CD4-positive, alpha-beta memory T cell (primary cell): ENCODE data around the gene HTATIP2. TPM values are rescaled to one million over a fixed set of nuclear protein-coding genes. Genes with fewer than 3 reads are reported as not detected.

ENCODE experiments used
- CTCF ChIA-PET: fragments of 350-600 bp; sonication (Branson Sonifier 250); formaldehyde crosslinking; loops from one replicate; lab custom pipeline; 2021; ENCODE audit warnings: inconsistent platforms; ENCODE audit not compliant: partially characterized antibody; lab: Charles Lee
- POLR2A ChIA-PET: fragments of 350-600 bp; sonication (Branson Sonifier 250); formaldehyde crosslinking; loops from one replicate; lab custom pipeline; 2021; ENCODE audit not compliant: partially characterized antibody; lab: Charles Lee
- DNase-seq, 5 donors: peaks; one replicate each; pipeline versions ENCODE4 v3.0.0 to v3.0.0-alpha.2; 2020 to 2022; ENCODE audit warnings: mixed read lengths in 1 of 5
- H3K27ac ChIP-seq: one replicate; pipeline ENCODE4 v1.7.0; 2013; ENCODE audit warnings: low read depth, low read length
- H3K27me3 ChIP-seq: 2 replicates; pipeline ENCODE4 v1.7.0; 2013; ENCODE audit warnings: mild to moderate bottlenecking, low read length, moderate library complexity; ENCODE audit not compliant: insufficient read depth
- H3K36me3 ChIP-seq: 2 replicates; pipeline ENCODE4 v1.7.0; 2013; ENCODE audit warnings: mild to moderate bottlenecking, low read length, moderate library complexity; ENCODE audit not compliant: insufficient read depth
- H3K4me1 ChIP-seq: 2 replicates; pipeline ENCODE4 v1.7.0; 2013; ENCODE audit warnings: mild to moderate bottlenecking, low read length, moderate library complexity; ENCODE audit not compliant: insufficient read depth
- H3K4me3 ChIP-seq, 2 donors: one replicate each; pipeline ENCODE4 v1.7.0; 2013; ENCODE audit warnings: low read length in 2 of 2, mild to moderate bottlenecking in 1 of 2
- H3K9me3 ChIP-seq, 2 donors: one replicate each; pipeline ENCODE4 v1.7.0; 2013; ENCODE audit warnings: low read length in 2 of 2, control low read depth in 1 of 2; ENCODE audit not compliant: control insufficient read depth in 1 of 2
- H3K27ac Mint-ChIP-seq, 7 donors: one replicate each; pipeline ENCODE4 v1.8.0; 2020 to 2021; ENCODE audit warnings: mixed read lengths in 7 of 7, mild to moderate bottlenecking in 6 of 7, inconsistent platforms in 3 of 7, moderate library complexity in 3 of 7
- H3K27me3 Mint-ChIP-seq, 2 donors: one replicate each; pipeline ENCODE4 v1.8.0; 2020 to 2021; ENCODE audit warnings: mixed read lengths in 2 of 2
- H3K36me3 Mint-ChIP-seq, 2 donors: one replicate each; pipeline ENCODE4 v1.8.0; 2020 to 2021; ENCODE audit warnings: mixed read lengths in 2 of 2, inconsistent platforms in 1 of 2, mild to moderate bottlenecking in 1 of 2
- H3K4me1 Mint-ChIP-seq, 4 donors: one replicate each; pipeline ENCODE4 v1.8.0; 2020 to 2021; ENCODE audit warnings: mixed read lengths in 4 of 4, mild to moderate bottlenecking in 1 of 4
- H3K4me3 Mint-ChIP-seq, 8 donors: one replicate each; pipeline ENCODE4 v1.8.0; 2020 to 2021; ENCODE audit warnings: mixed read lengths in 8 of 8, mild to moderate bottlenecking in 7 of 8, moderate library complexity in 6 of 8, inconsistent platforms in 3 of 8
- H3K9me3 Mint-ChIP-seq, 8 donors: one replicate each; pipeline ENCODE4 v1.8.0; 2020 to 2021; ENCODE audit warnings: mixed read lengths in 8 of 8, mild to moderate bottlenecking in 5 of 8, inconsistent platforms in 3 of 8, moderate library complexity in 1 of 8
- intact Hi-C: fragments of 100-400 bp; cut with micrococcal nuclease; formaldehyde crosslinking; loops from one replicate; pipeline ENCODE4 v1.15.1; 2023
- polyA plus RNA-seq, 2 donors: library from polyadenylated mRNA; unstranded; fragments of 300-500 nt; fragmentation: Illumina TruSeq; gene quantifications; one replicate each; pipeline ENCODE4 v1.2.3, GENCODE V29; 2021
- total RNA-seq, 2 experiments: library from RNA; stranded (reverse); gene quantifications; one replicate each; pipeline ENCODE4 v1.2.3, GENCODE V29; 2021

HTATIP2 gene
- total and polyA plus RNA-seq, 4 experiments from 2014 or later = 45.3 to 97.6 (median 54.0) TPM

- no peaks in the 10 kb centered on the region for H3K36me3 ChIP-seq
- no peak overlapping the region for H3K27ac ChIP-seq
- no peaks in the 10 kb centered on the region for H3K36me3 Mint-ChIP-seq
- H3K4me3 Mint-ChIP-seq = peak overlapping the region in 1 of 8 donors; percentile 52
- no peak overlapping the region for H3K27ac Mint-ChIP-seq
- H3K4me3 ChIP-seq = no peak overlapping the region
- DNase-seq = no peak
- H3K27me3 ChIP-seq = peaks cover 12% of the 10 kb centered on the region
- POLR2A ChIA-PET = no interaction called here
- H3K4me1 Mint-ChIP-seq = peaks cover 0 to 5% (median 1%) of the 10 kb centered on the region in 4 donors
- intact Hi-C loops = no loop called here
- CTCF ChIA-PET = interaction anchor here (0.9 to 2.6 kb wide), 3 partner anchors 9 to 214 kb away, joined by 3 to 11 read pairs (median 3); no protein-coding TSS in a partner anchor
- no peaks in the 10 kb centered on the region for H3K9me3 Mint-ChIP-seq
- H3K4me1 ChIP-seq = no peaks in the 10 kb centered on the region
- H3K27me3 Mint-ChIP-seq = peaks cover 47 to 50% of the 10 kb centered on the region in 2 donors
- H3K9me3 ChIP-seq = no peaks in the 10 kb centered on the region
Observed at GRCh38 chr11:20342347-20343141, 21.0 kb upstream of the HTATIP2 start.

- no peaks in the 10 kb centered on the region for H3K36me3 Mint-ChIP-seq
- peaks cover 5 to 13% of the 10 kb centered on the region in 2 donors for H3K27me3 Mint-ChIP-seq
- H3K4me3 ChIP-seq = no peak overlapping the region
- peaks cover 5 to 19% (median 7%) of the 10 kb centered on the region in 4 donors for H3K4me1 Mint-ChIP-seq
- H3K27me3 ChIP-seq = no peaks in the 10 kb centered on the region
- H3K27ac Mint-ChIP-seq = no peak overlapping the region
- no peak overlapping the region for H3K4me3 Mint-ChIP-seq
- DNase-seq = no peak
- H3K4me1 ChIP-seq = peaks cover 11% of the 10 kb centered on the region
- H3K27ac ChIP-seq = no peak overlapping the region
- H3K9me3 ChIP-seq = no peaks in the 10 kb centered on the region
- no peaks in the 10 kb centered on the region for H3K9me3 Mint-ChIP-seq
- ChIA-PET CTCF (interaction anchor here (0.6 to 6.3 kb wide), 9 partner anchors 8 to 236 kb away, joined by 3 to 135 read pairs (median 4); no protein-coding TSS in a partner anchor), POLR2A (no interaction called here)
- no peaks in the 10 kb centered on the region for H3K36me3 ChIP-seq
- intact Hi-C loops = no loop called here
Observed at GRCh38 chr11:20351136-20351535, 12.4 kb upstream of the HTATIP2 start.

- ChIA-PET CTCF (interaction anchor here (0.8 to 6.3 kb wide), 12 partner anchors 7 to 226 kb away, joined by 3 to 135 read pairs (median 5); no protein-coding TSS in a partner anchor), POLR2A (no interaction called here)
- H3K4me1 ChIP-seq = peaks cover 11% of the 10 kb centered on the region
- peak overlapping the region in 2 of 7 donors; percentile 0 to 1 for H3K27ac Mint-ChIP-seq
- no peak overlapping the region for H3K27ac ChIP-seq
- no peaks in the 10 kb centered on the region for H3K9me3 Mint-ChIP-seq
- no peak for DNase-seq
- no peaks in the 10 kb centered on the region for H3K27me3 ChIP-seq
- peaks cover 5 to 19% (median 7%) of the 10 kb centered on the region in 4 donors for H3K4me1 Mint-ChIP-seq
- no peak overlapping the region for H3K4me3 Mint-ChIP-seq
- no peak overlapping the region for H3K4me3 ChIP-seq
- H3K27me3 Mint-ChIP-seq = peaks cover 3 to 7% of the 10 kb centered on the region in 2 donors
- no peaks in the 10 kb centered on the region for H3K36me3 ChIP-seq
- no peaks in the 10 kb centered on the region for H3K9me3 ChIP-seq
- H3K36me3 Mint-ChIP-seq = no peaks in the 10 kb centered on the region
- intact Hi-C loops = no loop called here
Observed at GRCh38 chr11:20351751-20352262, 11.7 kb upstream of the HTATIP2 start.

- no peak overlapping the region for H3K27ac ChIP-seq
- intact Hi-C loops = no loop called here
- no peak overlapping the region for H3K27ac Mint-ChIP-seq
- H3K36me3 Mint-ChIP-seq = no peaks in the 10 kb centered on the region
- DNase-seq = peak in 3 of 5 donors; percentile 8 to 20 (median 19)
- no peaks in the 10 kb centered on the region for H3K9me3 Mint-ChIP-seq
- ChIA-PET POLR2A (interaction anchor here (0.8 to 2.3 kb wide), 2 partner anchors 10 to 226 kb away, joined by 5 to 10 read pairs; partner anchors contain the start of gene HTATIP2), CTCF (interaction anchor here (0.5 to 6.3 kb wide), 23 partner anchors 9 to 402 kb away, joined by 3 to 135 read pairs (median 3); partner anchors contain the start of gene HTATIP2)
- no peak overlapping the region for H3K4me3 ChIP-seq
- peaks cover 5 to 19% (median 7%) of the 10 kb centered on the region in 4 donors for H3K4me1 Mint-ChIP-seq
- H3K9me3 ChIP-seq = no peaks in the 10 kb centered on the region
- H3K4me3 Mint-ChIP-seq = no peak overlapping the region
- no peaks in the 10 kb centered on the region for H3K27me3 ChIP-seq
- peaks cover 0 to 3% of the 10 kb centered on the region in 2 donors for H3K27me3 Mint-ChIP-seq
- no peaks in the 10 kb centered on the region for H3K36me3 ChIP-seq
- H3K4me1 ChIP-seq = peaks cover 11% of the 10 kb centered on the region
Observed at GRCh38 chr11:20353829-20354434, 9.6 kb upstream of the HTATIP2 start.

- H3K4me1 Mint-ChIP-seq = peaks cover 11 to 26% (median 12%) of the 10 kb centered on the region in 4 donors
Observed at GRCh38 chr11:20355221-20356219, 8.0 kb upstream of the HTATIP2 start.

GRCh38 chr11:20357150-20357549 is 6.4 kb upstream of the HTATIP2 start:
- POLR2A ChIA-PET = no interaction called here

More at GRCh38 chr11:20355221-20356219, 8.0 kb upstream of the HTATIP2 start:
- Histone ChIP-seq H3K27me3 (no peaks in the 10 kb centered on the region), H3K36me3 (no peaks in the 10 kb centered on the region), H3K9me3 (no peaks in the 10 kb centered on the region), H3K4me3 (no peak overlapping the region), H3K4me1 (peaks cover 16% of the 10 kb centered on the region), H3K27ac (no peak overlapping the region)
- Mint-ChIP-seq H3K4me3 (no peak overlapping the region), H3K36me3 (no peaks in the 10 kb centered on the region), H3K27ac (no peak overlapping the region), H3K9me3 (no peaks in the 10 kb centered on the region), H3K27me3 (peaks cover 0 to 3% of the 10 kb centered on the region in 2 donors)
- POLR2A ChIA-PET = interaction anchor here (0.6 to 2.3 kb wide), 4 partner anchors 8 to 227 kb away, joined by 3 to 10 read pairs (median 4); partner anchors contain the start of gene HTATIP2
- DNase-seq = peak in 3 of 5 donors; percentile 10 to 41 (median 19)
- CTCF ChIA-PET = interaction anchor here (0.6 to 6.3 kb wide), 18 partner anchors 8 to 233 kb away, joined by 3 to 135 read pairs (median 3); partner anchors contain the start of gene HTATIP2
- intact Hi-C loops = loop anchor here (1.0 kb wide), 1 partner anchor 227 kb away; no protein-coding TSS in a partner anchor

More at GRCh38 chr11:20357150-20357549, 6.4 kb upstream of the HTATIP2 start:
- Mint-ChIP-seq H3K27me3 (no peaks in the 10 kb centered on the region), H3K9me3 (no peaks in the 10 kb centered on the region), H3K27ac (no peak overlapping the region), H3K4me3 (no peak overlapping the region), H3K4me1 (peaks cover 14 to 30% (median 19%) of the 10 kb centered on the region in 4 donors), H3K36me3 (no peaks in the 10 kb centered on the region)
- DNase-seq = no peak
- Histone ChIP-seq H3K27me3 (no peaks in the 10 kb centered on the region), H3K36me3 (no peaks in the 10 kb centered on the region), H3K4me3 (no peak overlapping the region), H3K9me3 (no peaks in the 10 kb centered on the region), H3K4me1 (peaks cover 17% of the 10 kb centered on the region), H3K27ac (no peak overlapping the region)
- intact Hi-C loops = no loop called here
- CTCF ChIA-PET = interaction anchor here (0.9 to 4.8 kb wide), 2 partner anchors 10 to 229 kb away, joined by 3 to 37 read pairs; no protein-coding TSS in a partner anchor
